RWPE1 (cell line): Measurements from ENCODE around the gene GALNT6.

Experiments used
- CTCF ChIA-PET: fragments of 350-600 bp; sonication (Branson Sonifier 250); formaldehyde crosslinking; extraction: SDS; loops from one replicate; lab custom pipeline; 2021; lab: Yijun Ruan, JAX
- POLR2A ChIA-PET: fragments of 400-600 bp; formaldehyde crosslinking; extraction: SDS; loops from one replicate; lab custom pipeline; 2020; ENCODE audit warnings: antibody characterized with exemption; ENCODE audit not compliant: low non-redundant PET; lab: Yijun Ruan, JAX
- DNase-seq: peaks from one replicate; pipeline ENCODE4 v3.0.0; 2012; ENCODE audit warnings: low spot score
- H3K27ac ChIP-seq: fragments of 450-650 bp; 2 replicates; pipeline ENCODE4 v1.5.1; 2017
- TF ChIP-seq, protein P1 (sequence below): fragments of 450-650 bp; conservative IDR thresholded peaks from 2 replicates; pipeline ENCODE4 v1.5.1; 2017; ENCODE audit warnings: low read depth, mild to moderate bottlenecking

Gene GALNT6

DNA sequence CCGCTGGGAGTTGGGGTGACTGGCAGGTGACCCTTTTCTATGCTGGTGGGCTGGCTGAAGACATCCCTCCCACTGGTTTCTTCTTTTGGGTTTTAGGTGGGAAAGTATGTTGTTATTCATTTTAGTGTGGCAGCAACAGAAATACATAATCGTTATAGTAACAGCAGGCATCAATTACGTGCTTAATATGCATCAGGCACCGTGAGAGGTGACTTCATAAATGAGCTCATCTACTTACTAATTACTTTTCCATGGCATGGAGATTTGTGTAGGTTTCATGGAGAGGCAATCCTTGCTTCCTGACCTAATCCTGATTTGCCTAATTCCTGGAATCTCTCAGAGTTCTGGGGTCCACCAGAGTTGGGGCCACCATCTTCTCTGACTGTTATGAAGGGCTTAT, 31.4 kb downstream of the GALNT6 start:
- POLR2A ChIA-PET: no interaction called here
- CTCF ChIA-PET: interaction anchor here (1.5 kb wide), 1 partner anchor 61 kb away, joined by 3 read pairs; no protein-coding TSS in a partner anchor

DNA sequence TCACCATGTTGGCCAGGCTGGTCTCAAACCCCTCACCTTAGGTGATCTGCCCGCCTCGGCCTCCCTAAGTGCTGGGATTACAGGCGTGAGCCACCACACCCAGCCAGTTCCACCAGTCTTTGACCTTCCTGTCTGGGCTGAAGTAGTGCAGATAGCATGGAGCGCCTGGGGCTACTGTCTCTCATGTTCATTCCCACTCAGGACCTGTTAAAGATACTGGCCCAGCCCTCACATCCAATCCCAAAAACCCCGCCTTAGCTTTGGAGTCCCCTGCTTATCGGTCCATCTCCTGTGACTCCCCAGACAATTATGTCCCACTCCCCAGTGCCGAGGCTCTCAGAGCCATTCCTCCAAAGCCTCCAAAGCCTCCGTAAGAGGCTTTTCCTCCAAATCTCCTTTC, 32.7 kb downstream of the GALNT6 start:
- ChIA-PET CTCF (no interaction called here), POLR2A (no interaction called here)
- no peak overlapping the region for H3K27ac ChIP-seq
- no peak for DNase-seq
- TF ChIP-seq, protein P1, sequence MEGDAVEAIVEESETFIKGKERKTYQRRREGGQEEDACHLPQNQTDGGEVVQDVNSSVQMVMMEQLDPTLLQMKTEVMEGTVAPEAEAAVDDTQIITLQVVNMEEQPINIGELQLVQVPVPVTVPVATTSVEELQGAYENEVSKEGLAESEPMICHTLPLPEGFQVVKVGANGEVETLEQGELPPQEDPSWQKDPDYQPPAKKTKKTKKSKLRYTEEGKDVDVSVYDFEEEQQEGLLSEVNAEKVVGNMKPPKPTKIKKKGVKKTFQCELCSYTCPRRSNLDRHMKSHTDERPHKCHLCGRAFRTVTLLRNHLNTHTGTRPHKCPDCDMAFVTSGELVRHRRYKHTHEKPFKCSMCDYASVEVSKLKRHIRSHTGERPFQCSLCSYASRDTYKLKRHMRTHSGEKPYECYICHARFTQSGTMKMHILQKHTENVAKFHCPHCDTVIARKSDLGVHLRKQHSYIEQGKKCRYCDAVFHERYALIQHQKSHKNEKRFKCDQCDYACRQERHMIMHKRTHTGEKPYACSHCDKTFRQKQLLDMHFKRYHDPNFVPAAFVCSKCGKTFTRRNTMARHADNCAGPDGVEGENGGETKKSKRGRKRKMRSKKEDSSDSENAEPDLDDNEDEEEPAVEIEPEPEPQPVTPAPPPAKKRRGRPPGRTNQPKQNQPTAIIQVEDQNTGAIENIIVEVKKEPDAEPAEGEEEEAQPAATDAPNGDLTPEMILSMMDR: no peak

More for the DNA sequence above, 31.4 kb downstream of the GALNT6 start:
- TF ChIP-seq, protein P1: no peak
- H3K27ac ChIP-seq: no peak overlapping the region
- DNase-seq: no peak

DNA sequence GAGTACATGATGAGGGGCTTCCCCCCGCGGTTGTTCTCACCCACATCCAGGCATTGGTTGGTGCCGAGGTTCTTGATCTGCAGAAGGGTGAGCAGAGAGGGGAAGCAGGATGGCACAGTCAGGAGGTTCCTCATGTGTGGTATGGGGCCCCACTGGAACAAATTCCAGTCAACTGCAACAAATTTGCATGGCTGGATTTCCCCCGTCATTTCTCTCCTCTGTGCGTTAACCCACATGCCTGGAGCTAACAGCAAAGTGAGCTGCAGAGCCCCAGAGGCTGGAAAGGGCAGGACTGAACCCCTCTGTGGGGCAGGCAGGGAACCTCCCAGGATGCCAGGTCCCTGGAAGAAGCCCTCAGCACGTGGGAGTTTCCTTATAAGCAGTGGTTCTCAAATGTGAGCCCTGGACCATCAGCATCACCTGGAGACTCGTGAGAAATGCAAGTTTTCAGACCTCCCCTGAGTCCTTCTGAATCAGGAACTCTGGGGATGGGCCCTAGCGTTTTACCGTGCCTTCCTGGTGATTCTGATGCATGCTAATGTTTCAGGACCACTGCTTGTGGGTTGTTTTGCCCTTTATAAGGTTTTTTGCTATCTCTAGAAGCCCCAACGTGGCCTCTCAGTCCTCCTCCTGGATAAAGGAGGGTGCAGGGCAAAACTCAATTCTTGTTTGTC, 33.7 kb downstream of the GALNT6 start:
- TF ChIP-seq, protein P1: no peak
- ChIA-PET CTCF (no interaction called here), POLR2A (no interaction called here)
- H3K27ac ChIP-seq: no peak overlapping the region
- no peak for DNase-seq

DNA sequence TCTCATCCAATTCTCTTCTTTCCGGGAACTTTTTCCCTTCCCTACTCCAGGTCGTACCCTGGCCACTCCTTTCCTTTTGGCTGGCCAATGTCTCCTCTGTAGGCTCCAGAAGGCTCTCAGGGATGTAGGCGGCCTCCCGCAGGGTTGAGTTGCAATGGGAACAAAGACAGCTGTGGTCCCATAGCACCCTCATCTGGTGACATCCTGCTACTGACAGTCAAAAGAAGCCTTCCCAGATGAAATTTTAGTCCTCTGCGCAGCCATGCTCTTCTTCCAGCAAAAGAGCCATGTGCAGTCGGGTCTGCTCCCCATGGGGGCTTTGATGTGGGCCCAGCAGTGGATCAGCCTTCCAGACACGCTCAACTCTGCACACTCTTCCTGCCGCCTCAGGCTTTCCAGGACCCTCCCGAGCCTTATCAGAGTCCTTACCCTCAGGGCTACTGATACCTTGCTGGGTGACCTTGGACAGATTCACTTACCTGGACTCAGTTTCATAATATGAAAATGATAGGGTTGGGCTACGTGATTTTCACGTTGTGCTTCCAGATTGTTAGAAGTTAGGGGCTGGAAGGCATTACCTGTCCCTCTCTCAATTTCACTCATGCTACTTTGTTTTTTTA, 39.2 kb downstream of the GALNT6 start:
- no peak overlapping the region for H3K27ac ChIP-seq
- POLR2A ChIA-PET: no interaction called here
- no peak for DNase-seq
- CTCF ChIA-PET: no interaction called here
- TF ChIP-seq, protein P1: peak; percentile 39

DNA sequence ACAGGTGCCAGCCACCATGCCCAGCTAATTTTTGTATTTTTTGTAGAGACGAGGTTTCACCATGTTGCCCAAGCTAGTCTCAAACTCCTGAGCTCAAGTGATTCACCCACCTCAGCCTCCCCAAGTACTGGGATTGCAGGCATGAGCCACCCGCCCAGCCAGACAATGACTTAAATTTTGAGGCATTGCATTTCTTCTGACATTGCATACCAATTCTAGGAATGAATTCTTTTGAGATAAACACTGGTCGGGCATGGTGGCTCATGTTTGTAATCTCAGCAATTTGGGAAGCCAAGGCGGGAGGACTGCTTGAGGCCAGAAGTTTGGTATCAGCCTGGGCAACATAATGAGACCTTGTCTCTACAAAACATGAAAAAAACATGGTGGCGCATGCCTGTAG, 42.2 kb downstream of the GALNT6 start:
- no peak for DNase-seq
- CTCF ChIA-PET: interaction anchor here (1.0 kb wide), 1 partner anchor 12 kb away, joined by 3 read pairs; no protein-coding TSS in a partner anchor
- H3K27ac ChIP-seq: no peak overlapping the region
- TF ChIP-seq, protein P1: no peak
- POLR2A ChIA-PET: no interaction called here

DNA sequence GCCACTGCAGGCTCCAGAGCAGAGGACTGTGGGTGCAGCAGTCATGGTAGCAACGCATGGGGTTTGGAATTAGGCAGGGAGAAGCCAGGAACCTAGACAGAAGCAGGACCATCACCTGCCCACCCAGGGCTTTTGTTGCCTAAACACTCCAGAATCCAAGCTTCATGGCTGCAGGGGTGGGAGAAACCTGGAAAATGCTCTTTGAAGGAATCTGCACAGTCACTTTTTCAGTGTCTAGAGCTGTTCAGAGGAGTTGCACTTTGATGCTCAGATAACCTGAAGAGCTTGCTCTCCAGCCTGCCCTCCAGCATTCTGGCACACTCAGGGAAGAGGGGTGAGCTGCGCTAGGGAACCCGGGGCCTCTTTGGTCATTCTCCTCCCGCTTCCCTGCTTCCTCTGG, 43.1 kb downstream of the GALNT6 start:
- CTCF ChIA-PET: no interaction called here
- TF ChIP-seq, protein P1: no peak
- DNase-seq: no peak
- POLR2A ChIA-PET: no interaction called here
- H3K27ac ChIP-seq: no peak overlapping the region
